ENCODE results near the gene PSMB5. TPM values are rescaled to one million over a fixed set of nuclear protein-coding genes. Genes with fewer than 3 reads are reported as not detected.

Gene PSMB5
- total and polyA plus RNA-seq, 9 of the 15 experiments (the other 6 are each of a cell fraction or from before 2014, with no cell fraction given): 198 to 1,870 (median 269) TPM

- TF ChIP-seq ELK1 (CRISPR knock-in tag; IDR thresholded peaks at IDR 0.05) (no peak), ZHX1 (conservative IDR thresholded peaks at IDR 0.05; ENCODE audit: low read length) (no peak), OTX1 (CRISPR knock-in tag; IDR thresholded peaks at IDR 0.05) (0 out of 2 replicates have a peak, but pooled peaks have one; percentile 58), MBD2 (IDR thresholded peaks at IDR 0.05; ENCODE audit: borderline replicate concordance, low read depth) (no peak), THRAP3 (IDR thresholded peaks at IDR 0.05; ENCODE audit: borderline replicate concordance) (no peak), ZFPM2 (CRISPR knock-in tag; IDR thresholded peaks at IDR 0.05) (no peak), DEAF1 (CRISPR knock-in tag; IDR thresholded peaks at IDR 0.05) (peak; percentile 80), TBP (optimal IDR thresholded peaks at IDR 0.05; ENCODE audit: low read depth, low read length) (peak; percentile 29), ZEB2 (IDR thresholded peaks at IDR 0.05) (0 out of 2 replicates have a peak, but pooled peaks have one; percentile 41), SIN3B (IDR thresholded peaks at IDR 0.05; ENCODE audit: low read depth) (no peak), KDM4B (IDR thresholded peaks at IDR 0.05; ENCODE audit: borderline replicate concordance in 2 of 2, low read depth in 1 of 2) (no peak), CREM (IDR thresholded peaks at IDR 0.05; ENCODE audit: low read depth) (no peak; the same call in 1 of the 2 replicates), ELF4 (CRISPR knock-in tag; IDR thresholded peaks at IDR 0.05) (peak; percentile 82; the same call in 1 of the 2 replicates), ZNF785 (CRISPR knock-in tag; IDR thresholded peaks at IDR 0.05) (no peak), EHMT2 (IDR thresholded peaks at IDR 0.05) (no peak), SMAD3 (CRISPR knock-in tag; conservative IDR thresholded peaks at IDR 0.05) (0 out of 2 replicates have a peak, but pooled peaks have one; percentile 10), SPI1 (IDR thresholded peaks at IDR 0.05; ENCODE audit: borderline replicate concordance, low read depth, low read length) (no peak), SRF (CRISPR knock-in tag; IDR thresholded peaks at IDR 0.05) (0 out of 4 replicates have a peak, but pooled peaks of 1 of the 2 experiments have one; percentile 31), ZNF75A (CRISPR knock-in tag; IDR thresholded peaks at IDR 0.05) (no peak), ZNF830 (CRISPR knock-in tag; IDR thresholded peaks at IDR 0.05) (no peak), KAT8 (IDR thresholded peaks at IDR 0.05; ENCODE audit: low read depth) (no peak), TFAP4 (CRISPR knock-in tag; IDR thresholded peaks at IDR 0.05; ENCODE audit: borderline replicate concordance) (peak; percentile 76)
Measured at GRCh38 chr14:23057757-23058653, 23.3 kb upstream of the PSMB5 start (continued).
